Suprapubic skin (tissue), 3 donors: ENCODE data around the gene PDCD6IP.

ENCODE experiments used
- CTCF ChIP-seq, 2 donors: fragments of 200-600 bp in 1 of 2; fragments of 450-650 bp in 1 of 2; sonication (generic) in 1 of 2; IDR thresholded peaks; one replicate each; pipeline ENCODE4 v1.5.1; 2016 to 2019; ENCODE audit warnings: antibody characterized with exemption in 2 of 2, mild to moderate bottlenecking in 1 of 2, moderate library complexity in 1 of 2
- EP300 ChIP-seq: sonication (generic); formaldehyde crosslinking; IDR thresholded peaks from one replicate; pipeline ENCODE4 v1.6.1; 2017; ENCODE audit warnings: antibody characterized with exemption

- TF ChIP-seq EP300 (no peak), CTCF (IDR thresholded peaks at IDR 0.05) (no peak)
Observed at GRCh38 chr3:33808559-33808958, 10.1 kb downstream of the PDCD6IP start.
